ENCODE data around the gene RNASEH2A. TPM values are rescaled to one million over a fixed set of nuclear protein-coding genes. Genes with fewer than 3 reads are reported as not detected.
A peak's percentile ranks its signal among the peaks of the same experiment; 100 is the strongest.

Gene RNASEH2A
- total and polyA plus RNA-seq, 2 of the 13 experiments (the other 11 are each of a cell fraction or from before 2014, with no cell fraction given), result 25.1 to 35.8 TPM

- TF ChIP-seq ZBTB33 (CRISPR knock-in tag; IDR thresholded peaks at IDR 0.05), result 0 out of 2 replicates have a peak, but pooled peaks have one; percentile 3
- TF ChIP-seq SP1 (IDR thresholded peaks at IDR 0.05), result no peak
- 0 out of 2 replicates have a peak, but pooled peaks have one; percentile 13 for TF ChIP-seq SP1 (CRISPR knock-in tag; IDR thresholded peaks at IDR 0.05)
- no peak for TF ChIP-seq TOPORS (CRISPR knock-in tag; IDR thresholded peaks at IDR 0.05)
- TF ChIP-seq RBFOX2 (IDR thresholded peaks at IDR 0.05; ENCODE audit: low read depth, low read length), result peak; percentile 57; the same call in 1 of the 2 replicates
- TF ChIP-seq ZNF530 (CRISPR knock-in tag; IDR thresholded peaks at IDR 0.05; ENCODE audit: low read depth), result no peak
- TF ChIP-seq ZNF546 (CRISPR knock-in tag; conservative IDR thresholded peaks at IDR 0.05), result peak; percentile 21; the same call in 1 of the 2 replicates
- TF ChIP-seq ZNF776 (CRISPR knock-in tag; IDR thresholded peaks at IDR 0.05), result no peak; the same call in 1 of the 2 replicates
- no peak for TF ChIP-seq ATM (IDR thresholded peaks at IDR 0.05; ENCODE audit: borderline replicate concordance)
- TF ChIP-seq ZSCAN22 (CRISPR knock-in tag; IDR thresholded peaks at IDR 0.05), result no peak
- TF ChIP-seq MYC (CRISPR knock-in tag; IDR thresholded peaks at IDR 0.05; ENCODE audit: borderline replicate concordance), result peak; percentile 47
- TF ChIP-seq THRA (CRISPR knock-in tag; IDR thresholded peaks at IDR 0.05; ENCODE audit: borderline replicate concordance), result no peak
- no peak for TF ChIP-seq ZBTB20 (CRISPR knock-in tag; IDR thresholded peaks at IDR 0.05; ENCODE audit: borderline replicate concordance, low read depth)
- no peak for TF ChIP-seq ZFP62 (CRISPR knock-in tag; IDR thresholded peaks at IDR 0.05)
- TF ChIP-seq SIX4 (CRISPR knock-in tag; IDR thresholded peaks at IDR 0.05), result no peak
- TF ChIP-seq ZFP36L1 (CRISPR knock-in tag; IDR thresholded peaks at IDR 0.05), result peak; percentile 57; the same call in 1 of the 2 replicates
- TF ChIP-seq ZNF432 (CRISPR knock-in tag; IDR thresholded peaks at IDR 0.05; ENCODE audit: borderline replicate concordance), result no peak
- no peak for TF ChIP-seq DNMT3B (CRISPR knock-in tag; conservative IDR thresholded peaks at IDR 0.05)
- TF ChIP-seq ZNF766 (CRISPR knock-in tag; IDR thresholded peaks at IDR 0.05; ENCODE audit: borderline replicate concordance), result no peak
- TF ChIP-seq MEIS1 (CRISPR knock-in tag; IDR thresholded peaks at IDR 0.05; ENCODE audit: borderline replicate concordance), result no peak
- no peak for TF ChIP-seq ZNF34 (CRISPR knock-in tag; IDR thresholded peaks at IDR 0.05; ENCODE audit: borderline replicate concordance)
- TF ChIP-seq REXO4 (CRISPR knock-in tag; IDR thresholded peaks at IDR 0.05; ENCODE audit: borderline replicate concordance), result no peak
- no peak for TF ChIP-seq JUN (CRISPR knock-in tag; IDR thresholded peaks at IDR 0.05)
- TF ChIP-seq ISX (CRISPR knock-in tag; conservative IDR thresholded peaks at IDR 0.05), result no peak
Observed at GRCh38 chr19:12778017-12778904, 28.1 kb upstream of the RNASEH2A start (continued).
